Neural crest cell (in vitro differentiated cells): ENCODE results near the gene RHCE. TPM values are rescaled to one million over a fixed set of nuclear protein-coding genes. Genes with fewer than 3 reads are reported as not detected.
"Not testable (repeated sequence)": the region's sequence is repeated elsewhere in the genome, so short reads cannot be mapped to it uniquely, and the experiment has no call there.

Experiments
- DNase-seq: peaks from one replicate; pipeline ENCODE4 v3.0.0; 2021; ENCODE audit warnings: low read depth, mixed read lengths, low spot score
- H3K27ac Mint-ChIP-seq: one replicate; pipeline ENCODE4 v1.8.0; 2021; ENCODE audit warnings: mild to moderate bottlenecking, mixed read lengths; ENCODE audit not compliant: unreplicated experiment
- H3K27me3 Mint-ChIP-seq: 2 replicates; pipeline ENCODE4 v1.8.0; 2021; ENCODE audit warnings: low read depth, mild to moderate bottlenecking, mixed read lengths
- H3K36me3 Mint-ChIP-seq: 2 replicates; pipeline ENCODE4 v1.8.0; 2021; ENCODE audit warnings: low read depth, mild to moderate bottlenecking, mixed read lengths
- H3K4me1 Mint-ChIP-seq: 2 replicates; pipeline ENCODE4 v1.8.0; 2021; ENCODE audit warnings: mixed read lengths
- H3K4me3 Mint-ChIP-seq: one replicate; pipeline ENCODE4 v1.8.0; 2021; ENCODE audit warnings: mild to moderate bottlenecking, mixed read lengths
- H3K9me3 Mint-ChIP-seq: 2 replicates; pipeline ENCODE4 v1.8.0; 2021; ENCODE audit warnings: mixed read lengths
- CTCF ChIP-seq: fragments of 200-600 bp; sonication (generic); conservative IDR thresholded peaks from 2 replicates; pipeline ENCODE4 v1.5.0; 2021; ENCODE audit warnings: antibody characterized with exemption, mild to moderate bottlenecking
- total RNA-seq: library from RNA; stranded (reverse); gene quantifications from 2 replicates; pipeline ENCODE4 v1.2.1, GENCODE V29; 2021

The RHCE gene
- total RNA-seq, 1 donor from 2014 or later = not detected

- no peak for TF ChIP-seq CTCF
- H3K27me3 Mint-ChIP-seq = no peaks in the 10 kb centered on the region
- H3K4me3 Mint-ChIP-seq = no peak overlapping the region
- H3K9me3 Mint-ChIP-seq = no peaks in the 10 kb centered on the region
- H3K36me3 Mint-ChIP-seq = peaks cover 4% of the 10 kb centered on the region
- no peak overlapping the region for H3K27ac Mint-ChIP-seq
- DNase-seq = no peak
- peaks cover 11% of the 10 kb centered on the region for H3K4me1 Mint-ChIP-seq
These were observed 30.3 kb upstream of the RHCE start for GRCh38 chr1:25450891-25451290.

GRCh38 chr1:25447547-25447946 lies 26.9 kb upstream of the RHCE start:
- no peak overlapping the region for H3K4me3 Mint-ChIP-seq
- H3K4me1 Mint-ChIP-seq = peaks cover 13% of the 10 kb centered on the region
- no peak for TF ChIP-seq CTCF
- peaks cover 4% of the 10 kb centered on the region for H3K36me3 Mint-ChIP-seq
- no peaks in the 10 kb centered on the region for H3K27me3 Mint-ChIP-seq
- no peak for DNase-seq
- no peak overlapping the region for H3K27ac Mint-ChIP-seq
- H3K9me3 Mint-ChIP-seq = no peaks in the 10 kb centered on the region

GRCh38 chr1:25445993-25446538 lies 25.4 kb upstream of the RHCE start:
- no peak for DNase-seq
- Mint-ChIP-seq H3K4me1 (peaks cover 18% of the 10 kb centered on the region), H3K36me3 (no peaks in the 10 kb centered on the region), H3K4me3 (no peak overlapping the region), H3K27ac (no peak overlapping the region), H3K27me3 (no peaks in the 10 kb centered on the region), H3K9me3 (no peaks in the 10 kb centered on the region)
- no peak for TF ChIP-seq CTCF

GRCh38 chr1:25444604-25445003 lies 24.0 kb upstream of the RHCE start:
- Mint-ChIP-seq H3K4me1 (peaks cover 18% of the 10 kb centered on the region), H3K27ac (peak overlapping the region; percentile 8)
- not testable (repeated sequence) for H3K27me3 Mint-ChIP-seq, H3K36me3 Mint-ChIP-seq, DNase-seq, H3K4me3 Mint-ChIP-seq, H3K9me3 Mint-ChIP-seq

- peaks cover 2% of the 10 kb centered on the region for H3K36me3 Mint-ChIP-seq
- no peak overlapping the region for H3K4me3 Mint-ChIP-seq
- no peak overlapping the region for H3K27ac Mint-ChIP-seq
- TF ChIP-seq CTCF = no peak
- peaks cover 18% of the 10 kb centered on the region for H3K4me1 Mint-ChIP-seq
- no peak for DNase-seq
- H3K9me3 Mint-ChIP-seq = no peaks in the 10 kb centered on the region
- no peaks in the 10 kb centered on the region for H3K27me3 Mint-ChIP-seq
These were observed 22.5 kb upstream of the RHCE start for GRCh38 chr1:25443030-25443699.

GRCh38 chr1:25442178-25442577 lies 21.6 kb upstream of the RHCE start:
- TF ChIP-seq CTCF = no peak
- H3K4me1 Mint-ChIP-seq = peaks cover 18% of the 10 kb centered on the region
- H3K4me3 Mint-ChIP-seq = no peak overlapping the region
- peaks cover 2% of the 10 kb centered on the region for H3K36me3 Mint-ChIP-seq
- H3K27me3 Mint-ChIP-seq = no peaks in the 10 kb centered on the region
- H3K27ac Mint-ChIP-seq = no peak overlapping the region
- no peaks in the 10 kb centered on the region for H3K9me3 Mint-ChIP-seq
- no peak for DNase-seq
